Keratinocyte (primary cell): ENCODE results near the gene CAMKMT. TPM values are rescaled to one million over a fixed set of nuclear protein-coding genes. Genes with fewer than 3 reads are reported as not detected.

ENCODE experiments used
- DNase-seq: peaks from one replicate; pipeline ENCODE4 v3.0.0-alpha.2; 2011; ENCODE audit warnings: low read depth, missing footprints, low spot score
- FAIRE-seq: peaks from 2 replicates; lab custom pipeline; 2011; peaks lifted over from hg19 to GRCh38; lab: Jason Lieb, UNC
- H2AFZ ChIP-seq: 2 replicates; pipeline ENCODE4 v1.6.0; 2012; ENCODE audit warnings: low read length, control low read depth, inconsistent platforms; ENCODE audit not compliant: control insufficient read depth
- H3K27ac ChIP-seq: 2 replicates; pipeline ENCODE4 v1.5.1; 2011; ENCODE audit warnings: low read length; ENCODE audit not compliant: control insufficient read depth, insufficient read depth
- H3K27me3 ChIP-seq: 3 replicates; pipeline ENCODE4 v1.6.0; 2011; ENCODE audit warnings: low read length; ENCODE audit not compliant: control insufficient read depth, insufficient read depth; ENCODE audit errors: extremely low read depth
- H3K36me3 ChIP-seq, 2 experiments: 2 replicates in 1 of 2; 3 replicates in 1 of 2; pipeline ENCODE4 v1.5.1; 2011; ENCODE audit warnings: low read length in 2 of 2, mild to moderate bottlenecking in 1 of 2; ENCODE audit not compliant: control insufficient read depth in 2 of 2, insufficient read depth in 2 of 2; ENCODE audit errors: extremely low read depth in 1 of 2
- H3K4me1 ChIP-seq: 3 replicates; pipeline ENCODE4 v1.5.1; 2011; ENCODE audit warnings: low read length; ENCODE audit not compliant: control insufficient read depth, insufficient read depth; ENCODE audit errors: extremely low read depth
- H3K4me2 ChIP-seq: 3 replicates; pipeline ENCODE4 v1.6.0; 2011; ENCODE audit warnings: low read depth, low read length; ENCODE audit not compliant: control insufficient read depth, insufficient read depth; ENCODE audit errors: extremely low read depth
- H3K4me3 ChIP-seq, 3 experiments: fragments of 200-600 bp in 1 of 3; sonication (generic) in 1 of 3; 2 replicates in 2 of 3; 3 replicates in 1 of 3; pipeline ENCODE4 v1.5.1; 2011 to 2016; ENCODE audit warnings: low read length in 3 of 3, mild to moderate bottlenecking in 3 of 3, control low read depth in 2 of 3, inconsistent platforms in 1 of 3, low read depth in 1 of 3, mixed read lengths in 1 of 3, mixed run types in 1 of 3, moderate library complexity in 1 of 3; ENCODE audit not compliant: control insufficient read depth in 2 of 3, insufficient read depth in 2 of 3; ENCODE audit errors: extremely low read depth in 1 of 3
- H3K79me2 ChIP-seq: 2 replicates; pipeline ENCODE4 v1.6.0; 2012; ENCODE audit warnings: low read length; ENCODE audit not compliant: control insufficient read depth, insufficient read depth
- H3K9ac ChIP-seq: 3 replicates; pipeline ENCODE4 v1.6.0; 2011; ENCODE audit warnings: low read length; ENCODE audit not compliant: control insufficient read depth, insufficient read depth; ENCODE audit errors: extremely low read depth
- H3K9me1 ChIP-seq: 3 replicates; pipeline ENCODE4 v1.6.0; 2011; ENCODE audit warnings: low read length; ENCODE audit not compliant: control insufficient read depth, insufficient read depth; ENCODE audit errors: extremely low read depth
- H3K9me3 ChIP-seq: 2 replicates; pipeline ENCODE4 v1.5.1; 2012; ENCODE audit warnings: low read depth, low read length; ENCODE audit not compliant: control insufficient read depth
- H4K20me1 ChIP-seq: 3 replicates; pipeline ENCODE4 v1.6.0; 2011; ENCODE audit warnings: low read length; ENCODE audit not compliant: control insufficient read depth, insufficient read depth; ENCODE audit errors: extremely low read depth
- CTCF ChIP-seq, 3 experiments: IDR thresholded peaks in 1 of 3; conservative IDR thresholded peaks in 1 of 3; optimal IDR thresholded peaks in 1 of 3; 2 replicates in 2 of 3; 3 replicates in 1 of 3; pipeline versions ENCODE3 to v1.5.1; 2011; ENCODE audit warnings: low read length in 3 of 3, mild to moderate bottlenecking in 3 of 3, moderate library complexity in 2 of 3, control low read depth in 1 of 3, inconsistent platforms in 1 of 3; ENCODE audit not compliant: insufficient read depth in 2 of 3; ENCODE audit errors: extremely low read depth in 1 of 3
- EZH2 ChIP-seq: IDR thresholded peaks from one replicate; pipeline ENCODE4 v1.6.1; 2012; ENCODE audit warnings: inconsistent platforms, mild to moderate bottlenecking, low read length, moderate library complexity
- dilution Hi-C: fragments of 300-500 bp; cut with MboI; formaldehyde crosslinking; loops from one replicate; pipeline ENCODE4 v1.7.0; 2020; ENCODE audit warnings: low sequenced_read_pairs; ENCODE audit not compliant: extremely low pct_ligation_motif_present
- polyA plus RNA-seq, 5 experiments: library from polyadenylated mRNA; depleted of rRNA in 3 of 5; stranded (reverse) in 3 of 5; stranded (forward) in 1 of 5; unstranded in 1 of 5; fragments of >200 nt; gene quantifications; 1 replicate in 1 of 5; 2 replicates in 3 of 5; 3 replicates in 1 of 5; pipeline versions ENCODE4 v1.2.1 to v1.2.3, GENCODE V29; 2011 to 2012; ENCODE audit warnings: missing spikeins in 2 of 5, low read depth in 1 of 5, low replicate concordance in 1 of 5

CAMKMT gene
- polyA plus RNA-seq, 1 donor (not counting 4 experiments of a cell fraction or from before 2014, with no cell fraction given) = 9.9 TPM

GRCh38 chr2:44822174-44822573, 460.4 kb downstream of the CAMKMT start:
- H3K27me3 ChIP-seq = peaks cover 18% of the 10 kb centered on the region
- TF ChIP-seq EZH2 (no peak), CTCF (optimal IDR thresholded peaks at IDR 0.05 in 1 of 3, IDR thresholded peaks at IDR 0.05 in 1 of 3, conservative IDR thresholded peaks at IDR 0.05 in 1 of 3; ENCODE audit: extremely low read depth in 1 of 3, insufficient read depth in 2 of 3, low read length in 3 of 3) (no peak)
- no peak for FAIRE-seq

More at GRCh38 chr2:44822174-44822573, 460.4 kb downstream of the CAMKMT start:
- Histone ChIP-seq H3K4me2 (no peak overlapping the region), H3K9me1 (no peaks in the 10 kb centered on the region), H4K20me1 (no peaks in the 10 kb centered on the region), H3K9me3 (no peaks in the 10 kb centered on the region), H3K27ac (no peak overlapping the region), H3K4me1 (no peaks in the 10 kb centered on the region), H3K9ac (no peak overlapping the region), H3K36me3 (no peaks in the 10 kb centered on the region), H2AFZ (no peak overlapping the region), H3K79me2 (no peaks in the 10 kb centered on the region), H3K4me3 (no peak overlapping the region)
- no peak for DNase-seq
- dilution Hi-C loops = no loop called here

Other genes starting within 250 kb of the CAMKMT start
- gene PPM1B, start 193.1 kb upstream of the CAMKMT start, polyA plus RNA-seq = 14.6 to 34.5 TPM (median 23.0 TPM) in 3 replicates
- not detected in 3 replicates for gene SLC3A1, start 86.5 kb upstream of the CAMKMT start, polyA plus RNA-seq
- gene PREPL, start 453 bp upstream of the CAMKMT start, polyA plus RNA-seq = 20.0 to 36.4 TPM (median 29.1 TPM) in 3 replicates